Stimulated activated effector memory CD8-positive, alpha-beta T cell treated with anti-CD3 and anti-CD28 coated beads, Interleukin-12 subunit alpha, Interleukin-12 subunit beta, amount 100 ng/mL, for 72 hours (primary cell): ENCODE measurements around the gene QPRT.
"Not testable (repeated sequence)": the region's sequence is repeated elsewhere in the genome, so short reads cannot be mapped to it uniquely, and the experiment has no call there.

Source experiments
- ATAC-seq: fragments of 150-1000 bp; cut with Tn5 transposase; 2 replicates; pipeline ENCODE4 v1.10.0; 2021
- DNase-seq, 2 donors: peaks; one replicate each; pipeline ENCODE4 v3.0.0; 2021 to 2022; ENCODE audit warnings: low spot score in 2 of 2
- H3K27ac Mint-ChIP-seq: one replicate; pipeline ENCODE4 v1.8.0; 2022; ENCODE audit warnings: mild to moderate bottlenecking, mixed read lengths
- H3K36me3 Mint-ChIP-seq: one replicate; pipeline ENCODE4 v1.8.0; 2022; ENCODE audit warnings: mild to moderate bottlenecking, mixed read lengths
- H3K4me1 Mint-ChIP-seq: one replicate; pipeline ENCODE4 v1.8.0; 2022; ENCODE audit warnings: mixed read lengths
- H3K4me3 Mint-ChIP-seq: one replicate; pipeline ENCODE4 v1.8.0; 2022; ENCODE audit warnings: mild to moderate bottlenecking, mixed read lengths
- H3K9me3 Mint-ChIP-seq: one replicate; pipeline ENCODE4 v1.8.0; 2022; ENCODE audit warnings: mixed read lengths

The QPRT gene

DNA sequence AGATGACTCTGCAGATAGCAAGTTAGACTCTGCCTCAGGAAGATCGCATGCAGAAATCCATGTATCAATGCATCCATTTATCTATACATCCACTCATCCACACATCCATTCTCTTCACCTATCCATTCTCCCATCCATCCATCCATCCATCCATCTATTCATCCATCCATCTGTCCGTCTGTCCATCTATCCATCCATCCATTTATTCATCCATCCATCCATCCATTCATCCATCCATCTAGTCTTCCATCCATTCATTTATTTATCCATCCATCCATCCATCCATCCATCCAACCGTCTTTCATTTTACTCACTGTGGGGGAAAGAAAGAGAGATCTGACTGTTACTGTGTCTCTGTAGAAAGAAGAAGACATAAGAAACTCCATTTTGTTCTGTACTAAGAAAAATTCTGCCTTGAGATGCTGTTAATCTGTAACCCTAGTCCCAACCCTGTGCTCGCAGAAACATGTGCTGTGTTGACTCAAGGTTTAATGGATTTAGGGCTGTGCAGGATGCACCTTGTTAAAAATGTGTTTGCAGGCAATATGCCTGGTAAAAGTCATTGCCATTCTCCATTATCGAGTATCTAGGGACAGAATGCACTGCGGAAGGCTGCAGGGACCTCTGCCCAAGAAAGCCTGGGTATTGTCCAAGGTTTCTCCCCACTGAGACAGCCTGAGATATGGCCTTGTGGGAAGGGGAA lies 61.1 kb downstream of the QPRT start:
- Mint-ChIP-seq H3K36me3 (peaks cover 37% of the 10 kb centered on the region), H3K27ac (peak overlapping the region; percentile 14), H3K4me1 (peaks cover 81% of the 10 kb centered on the region)
- not testable (repeated sequence) for H3K4me3 Mint-ChIP-seq, ATAC-seq, H3K9me3 Mint-ChIP-seq, DNase-seq

GRCh38 chr16:29740630-29741015 lies 61.6 kb downstream of the QPRT start:
- ATAC-seq, H3K9me3 Mint-ChIP-seq, H3K4me3 Mint-ChIP-seq, DNase-seq: not testable (repeated sequence)
- Mint-ChIP-seq H3K27ac (peak overlapping the region; percentile 14), H3K4me1 (peaks cover 81% of the 10 kb centered on the region), H3K36me3 (peaks cover 43% of the 10 kb centered on the region)

GRCh38 chr16:29742683-29743275 lies 63.8 kb downstream of the QPRT start:
- Mint-ChIP-seq H3K4me1 (peaks cover 80% of the 10 kb centered on the region), H3K4me3 (peak overlapping the region; percentile 98), H3K9me3 (no peaks in the 10 kb centered on the region), H3K36me3 (peaks cover 57% of the 10 kb centered on the region), H3K27ac (peak overlapping the region; percentile 100)
- DNase-seq, result no peak
- ATAC-seq, result no peak

DNA sequence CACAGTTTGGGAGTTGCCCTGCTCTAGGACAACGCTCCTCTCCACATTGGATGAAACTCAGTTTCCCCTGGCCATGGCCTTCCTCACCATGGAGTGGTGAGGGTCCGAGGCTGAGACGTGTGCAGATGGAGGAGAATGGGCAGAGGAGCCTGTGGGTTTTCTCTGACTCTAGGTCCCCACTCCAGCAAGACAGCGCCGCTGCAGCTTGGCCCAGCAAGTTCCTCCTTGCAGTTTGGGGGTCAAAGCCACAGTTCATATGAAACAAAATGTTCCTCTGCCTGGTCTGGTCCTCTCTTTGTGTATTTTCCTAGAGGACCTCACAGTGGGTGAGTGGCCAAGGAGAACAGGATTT lies 64.5 kb downstream of the QPRT start:
- H3K9me3 Mint-ChIP-seq, result no peaks in the 10 kb centered on the region
- peaks cover 57% of the 10 kb centered on the region for H3K36me3 Mint-ChIP-seq
- ATAC-seq (no peak), DNase-seq (no peak)
- peak overlapping the region; percentile 98 for H3K4me3 Mint-ChIP-seq
- H3K27ac Mint-ChIP-seq, result peak overlapping the region; percentile 100
- H3K4me1 Mint-ChIP-seq, result peaks cover 74% of the 10 kb centered on the region

DNA sequence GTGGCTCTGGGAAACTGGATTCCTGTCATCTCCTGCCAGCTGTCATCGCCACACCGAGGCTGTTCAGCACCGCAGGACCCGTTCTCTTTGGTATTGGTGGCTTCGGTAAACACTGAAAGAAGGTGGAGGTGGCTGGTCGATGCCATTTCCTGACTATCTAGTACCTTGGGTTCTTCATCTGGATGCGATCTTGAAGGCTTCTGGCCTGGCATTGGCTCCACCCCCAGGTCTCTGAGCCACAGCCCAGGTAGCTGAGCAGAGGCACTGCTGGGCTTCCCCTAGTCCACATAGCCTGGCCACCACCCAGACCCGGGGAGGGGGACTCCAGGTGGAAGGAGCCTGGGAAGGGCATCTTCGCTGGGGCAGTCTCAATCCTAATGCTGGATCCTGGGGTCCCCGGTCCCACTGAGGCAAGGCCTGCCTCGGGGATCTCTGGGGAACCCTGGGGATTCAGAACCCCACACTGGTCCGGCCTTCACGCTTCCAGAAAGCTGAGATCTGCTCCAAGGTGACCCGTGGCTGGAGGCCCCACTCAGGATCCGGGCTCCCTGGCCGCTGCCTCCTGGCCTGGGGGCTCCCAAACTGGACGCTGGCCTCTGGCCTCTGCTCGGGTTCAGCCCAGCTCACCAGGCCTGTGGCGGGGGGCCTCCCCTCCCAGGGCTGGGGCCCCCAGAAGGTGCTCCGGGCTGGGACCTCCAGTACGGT lies 65.0 kb downstream of the QPRT start:
- ATAC-seq (no peak), DNase-seq (peak; percentile 24 to 65)
- H3K4me3 Mint-ChIP-seq, result peak overlapping the region; percentile 98
- H3K27ac Mint-ChIP-seq, result peak overlapping the region; percentile 100
- peaks cover 68% of the 10 kb centered on the region for H3K4me1 Mint-ChIP-seq
- H3K9me3 Mint-ChIP-seq, result no peaks in the 10 kb centered on the region
- peaks cover 57% of the 10 kb centered on the region for H3K36me3 Mint-ChIP-seq

GRCh38 chr16:29744541-29745101 lies 65.6 kb downstream of the QPRT start:
- Mint-ChIP-seq H3K4me3 (peak overlapping the region; percentile 98), H3K36me3 (peaks cover 57% of the 10 kb centered on the region), H3K9me3 (no peaks in the 10 kb centered on the region), H3K27ac (peak overlapping the region; percentile 100), H3K4me1 (peaks cover 63% of the 10 kb centered on the region)
- DNase-seq (peak; percentile 12 to 65), ATAC-seq (no peak)

DNA sequence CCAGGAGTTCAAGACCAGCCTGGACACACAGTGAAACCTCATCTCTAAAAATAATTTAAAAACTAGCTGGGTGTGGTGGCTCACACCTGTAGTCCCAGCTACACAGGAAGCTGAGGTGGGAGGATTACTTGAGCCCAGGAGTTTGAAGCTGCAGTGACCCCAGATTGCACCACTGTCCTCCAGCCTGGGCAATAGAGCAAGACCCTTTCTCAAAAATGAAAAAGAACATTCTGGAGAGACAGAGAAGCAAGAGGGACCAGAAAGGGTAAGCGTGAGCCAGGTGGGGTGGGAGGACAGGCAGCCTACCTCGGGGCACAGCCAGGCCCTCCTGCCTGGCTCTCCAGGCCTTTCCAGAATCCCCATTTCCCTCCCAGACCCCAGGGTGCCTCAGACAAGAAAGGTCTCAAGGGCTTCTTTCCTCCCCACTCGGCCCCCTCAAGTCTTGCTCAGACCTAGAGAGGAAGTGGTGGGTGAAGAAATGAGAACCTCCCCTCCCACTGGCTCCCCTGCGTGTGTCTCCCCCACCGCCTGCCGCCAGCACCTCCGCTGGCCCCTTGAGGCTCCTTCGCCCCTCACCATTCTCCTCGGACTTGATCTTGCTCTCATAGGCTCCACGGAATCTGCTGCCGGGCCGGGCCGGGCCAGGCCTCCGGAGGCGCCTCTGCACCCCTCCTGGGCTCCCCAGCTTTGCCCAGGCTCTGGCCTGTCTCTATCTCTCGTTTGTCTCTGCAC lies 66.3 kb downstream of the QPRT start:
- peak; percentile 85 for ATAC-seq
- Mint-ChIP-seq H3K9me3 (no peaks in the 10 kb centered on the region), H3K4me1 (peaks cover 57% of the 10 kb centered on the region), H3K27ac (peak overlapping the region; percentile 100), H3K36me3 (peaks cover 57% of the 10 kb centered on the region), H3K4me3 (peak overlapping the region; percentile 98)
- DNase-seq, result peak; percentile 44 to 86

- peak within 1 kb of the TSS; percentile 100 for H3K27ac Mint-ChIP-seq
- ATAC-seq (peak; percentile 92), DNase-seq (peak; percentile 74 to 95)
- H3K9me3 Mint-ChIP-seq, result no peaks in the 10 kb centered on the region
- peaks cover 57% of the 10 kb centered on the region for H3K36me3 Mint-ChIP-seq
- H3K4me1 Mint-ChIP-seq, result peaks cover 51% of the 10 kb centered on the region
- H3K4me3 Mint-ChIP-seq, result peak within 1 kb of the TSS; percentile 98
Observed at GRCh38 chr16:29745853-29746345, 66.9 kb downstream of the QPRT start, which contains the start of gene C16orf54. TSS of gene C16orf54 (minus strand) at chr16:29745990. CDS start at chr16:29744951, 1,039 bp downstream.

- peak overlapping the region; percentile 100 for H3K27ac Mint-ChIP-seq
- peaks cover 44% of the 10 kb centered on the region for H3K4me1 Mint-ChIP-seq
- ATAC-seq, H3K9me3 Mint-ChIP-seq: not testable (repeated sequence)
- H3K36me3 Mint-ChIP-seq, result peaks cover 53% of the 10 kb centered on the region
- H3K4me3 Mint-ChIP-seq, result peak overlapping the region; percentile 98
- DNase-seq, result peak; percentile 12 to 58
Observed at GRCh38 chr16:29746518-29746917, 67.5 kb downstream of the QPRT start.
